IPS-18c (cell line): ENCODE results near the gene CCNF.
"Not testable (repeated sequence)": the region's sequence is repeated elsewhere in the genome, so short reads cannot be mapped to it uniquely, and the experiment has no call there.

Experiments used
- H3K4me3 ChIP-seq: 2 replicates; pipeline ENCODE4 v1.7.0; 2013; ENCODE audit warnings: low read depth, mild to moderate bottlenecking, low read length, moderate library complexity; ENCODE audit not compliant: insufficient read depth
- H3K9me3 ChIP-seq: one replicate; pipeline ENCODE4 v1.6.1; 2013; ENCODE audit warnings: mild to moderate bottlenecking, low read length, moderate library complexity; ENCODE audit not compliant: control insufficient read depth, insufficient read depth

Gene CCNF

DNA sequence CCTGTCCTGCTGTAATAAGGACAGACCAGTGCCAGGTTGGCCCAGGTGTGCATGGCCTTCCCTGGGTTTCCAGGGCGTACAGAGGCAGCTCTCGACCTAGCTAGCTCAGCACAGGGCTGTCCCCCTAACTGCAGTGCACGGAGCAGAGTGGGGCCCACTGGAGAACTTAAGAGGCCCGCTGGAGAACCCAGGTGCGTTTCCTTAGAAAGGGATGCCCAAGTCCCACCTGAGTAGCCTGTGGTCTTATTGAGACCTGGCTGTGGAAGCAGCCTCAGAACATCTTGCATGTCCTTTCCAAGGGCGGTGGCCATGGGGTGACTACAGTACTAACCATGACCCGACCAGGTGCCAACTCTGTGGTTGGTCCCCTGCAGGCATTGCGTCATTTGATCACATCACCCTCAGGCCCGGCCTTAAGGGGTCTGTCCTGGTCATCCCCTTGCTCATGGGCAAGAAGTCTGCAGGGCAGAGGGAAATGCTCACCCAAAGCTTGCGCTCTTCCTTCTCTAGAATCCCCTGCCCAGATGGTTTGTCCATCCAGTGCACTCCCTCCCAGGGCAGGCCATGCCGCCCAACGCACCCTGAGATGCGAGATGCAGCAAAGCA is 3.3 kb upstream of the CCNF start:
- H3K4me3 ChIP-seq, result no peak overlapping the region

DNA sequence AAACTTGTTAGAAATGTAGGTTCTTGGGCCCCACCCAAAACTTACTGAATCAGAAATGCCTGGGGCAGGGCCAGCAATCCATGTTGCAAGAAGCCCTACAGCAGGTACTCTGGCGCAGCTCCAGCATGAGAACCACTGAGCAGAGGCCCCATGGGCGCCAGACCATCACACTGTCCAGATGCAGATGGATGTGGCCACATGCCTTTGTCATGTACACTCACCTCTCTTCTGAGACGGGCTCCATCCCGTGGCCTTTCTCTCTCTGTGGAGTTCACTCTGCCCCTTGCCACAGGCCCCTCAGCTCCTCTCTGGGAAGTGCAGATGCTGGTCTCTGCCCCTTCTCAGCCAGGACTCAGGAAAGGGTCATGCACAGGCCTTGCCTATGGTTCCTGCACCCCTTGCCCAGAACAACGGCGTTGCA is 2.3 kb upstream of the CCNF start:
- peaks cover 3% of the 10 kb centered on the region for H3K9me3 ChIP-seq
- no peak overlapping the region for H3K4me3 ChIP-seq

More for the DNA sequence above, 3.3 kb upstream of the CCNF start:
- H3K9me3 ChIP-seq, result peaks cover 3% of the 10 kb centered on the region

DNA sequence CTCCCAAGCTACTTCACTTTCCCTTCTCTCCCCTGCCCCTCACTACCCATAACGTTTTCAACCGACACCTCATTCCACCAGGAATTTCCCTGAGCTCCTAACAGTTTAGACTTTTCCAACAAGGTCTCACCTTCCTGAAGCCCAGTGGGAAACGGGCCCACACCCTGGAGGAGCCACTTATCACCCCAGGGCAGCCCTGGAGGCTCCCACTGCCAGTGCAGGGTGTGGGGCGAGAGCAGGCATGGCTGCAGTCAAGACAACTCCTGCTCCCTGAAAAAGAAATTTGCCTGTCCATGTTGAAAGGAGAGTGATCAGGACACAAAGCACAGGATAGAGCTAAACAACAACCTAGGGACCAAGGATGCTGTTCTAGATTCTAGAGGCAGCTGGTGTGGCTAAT is 1.7 kb upstream of the CCNF start:
- Histone ChIP-seq H3K9me3 (peaks cover 3% of the 10 kb centered on the region), H3K4me3 (no peak overlapping the region)

- Histone ChIP-seq H3K4me3 (peak overlapping the region; percentile 71), H3K9me3 (peaks cover 3% of the 10 kb centered on the region)
These were observed 1.0 kb upstream of the CCNF start for GRCh38 chr16:2428051-2428783.

GRCh38 chr16:2428784-2429033 is 538 bp upstream of the CCNF start:
- Histone ChIP-seq H3K4me3 (peak overlapping the region; percentile 71), H3K9me3 (peaks cover 3% of the 10 kb centered on the region)

GRCh38 chr16:2429771-2430663 is 770 bp downstream of the CCNF start:
- Histone ChIP-seq H3K9me3 (peaks cover 3% of the 10 kb centered on the region), H3K4me3 (peak overlapping the region; percentile 80)

- H3K9me3 ChIP-seq, result peaks cover 3% of the 10 kb centered on the region
- H3K4me3 ChIP-seq, result no peak overlapping the region
These were observed 3.0 kb downstream of the CCNF start for GRCh38 chr16:2432286-2432685.

DNA sequence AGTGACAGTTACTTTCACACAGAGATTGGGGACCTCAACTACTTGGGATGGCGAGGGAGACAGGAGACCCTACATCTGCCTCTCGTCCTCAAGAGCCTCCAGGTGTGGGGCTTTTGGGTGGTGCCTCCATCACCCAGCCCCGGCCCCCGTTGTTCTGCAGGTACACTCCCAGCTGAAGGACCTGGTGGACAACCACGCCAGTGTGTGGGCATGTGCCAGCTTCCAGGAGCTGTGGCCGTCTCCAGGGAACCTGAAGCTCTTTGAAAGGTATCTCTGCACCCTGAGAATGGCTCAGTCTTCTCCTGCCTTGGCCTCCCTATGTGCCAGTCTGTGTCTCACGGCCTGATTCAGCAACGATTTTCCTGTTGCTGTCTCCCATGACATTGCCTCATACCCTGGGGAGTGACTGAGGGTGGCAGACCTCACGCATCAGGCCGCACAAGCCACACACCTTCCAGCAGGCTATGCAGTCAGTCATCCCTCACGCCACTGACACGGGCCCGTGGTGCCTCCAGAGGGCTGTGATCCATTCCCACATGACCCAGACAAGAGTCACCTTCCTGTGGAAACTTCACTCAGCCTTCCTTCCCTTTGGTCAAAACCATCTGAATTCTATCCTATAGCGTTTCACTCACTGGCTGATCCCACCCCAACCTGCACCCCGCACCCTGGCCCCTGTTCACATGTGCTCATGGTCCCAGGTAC is 3.7 kb downstream of the CCNF start:
- H3K4me3 ChIP-seq, result no peak overlapping the region
- H3K9me3 ChIP-seq, result peaks cover 3% of the 10 kb centered on the region

- not testable (repeated sequence) for H3K4me3 ChIP-seq, H3K9me3 ChIP-seq
These were observed 6.0 kb downstream of the CCNF start for GRCh38 chr16:2435236-2435635.

GRCh38 chr16:2436110-2436509 is 6.9 kb downstream of the CCNF start:
- no peak overlapping the region for H3K4me3 ChIP-seq

DNA sequence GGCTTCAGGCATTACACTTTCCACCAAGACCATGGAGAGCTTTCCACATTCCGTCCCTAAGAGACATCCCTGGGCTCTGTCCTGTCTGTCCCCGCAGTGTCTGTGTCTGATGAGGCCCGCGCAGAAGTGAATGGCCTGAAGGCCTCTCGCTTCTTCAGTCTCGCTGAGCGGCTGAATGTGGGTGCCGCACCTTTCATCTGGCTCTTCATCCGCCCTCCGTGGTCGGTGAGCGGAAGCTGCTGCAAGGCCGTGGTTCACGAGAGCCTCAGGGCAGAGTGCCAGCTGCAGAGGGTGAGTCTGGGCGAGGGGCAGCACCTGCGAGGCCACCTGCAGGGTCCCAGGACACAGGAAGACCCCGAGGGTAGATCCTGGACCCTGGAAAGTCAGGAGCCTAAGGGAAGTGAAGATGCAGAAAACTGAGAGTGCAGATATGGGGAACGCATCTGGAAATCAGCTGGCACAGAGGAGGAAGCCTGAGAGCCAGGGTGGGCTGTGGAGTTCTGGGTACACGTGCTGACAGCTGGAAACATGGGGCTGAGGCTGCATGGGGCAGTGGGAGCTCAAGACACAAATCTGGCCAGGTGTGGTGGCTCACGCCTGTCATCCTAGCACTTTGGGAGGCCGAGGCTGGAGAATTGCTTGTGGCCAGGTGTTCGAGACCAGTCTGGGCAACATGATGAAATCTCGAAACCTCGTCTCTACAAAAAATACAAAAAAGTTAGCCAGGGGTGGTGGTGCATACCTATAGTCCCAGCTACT is 8.0 kb downstream of the CCNF start:
- no peaks in the 10 kb centered on the region for H3K9me3 ChIP-seq
- no peak overlapping the region for H3K4me3 ChIP-seq

More at GRCh38 chr16:2436110-2436509, 6.9 kb downstream of the CCNF start:
- no peaks in the 10 kb centered on the region for H3K9me3 ChIP-seq

GRCh38 chr16:2438121-2438520 is 8.9 kb downstream of the CCNF start:
- H3K4me3 ChIP-seq, result no peak overlapping the region
- no peaks in the 10 kb centered on the region for H3K9me3 ChIP-seq

- no peak overlapping the region for H3K4me3 ChIP-seq
- H3K9me3 ChIP-seq, result no peaks in the 10 kb centered on the region
These were observed 10.4 kb downstream of the CCNF start for GRCh38 chr16:2439598-2439997.

- H3K4me3 ChIP-seq, H3K9me3 ChIP-seq: not testable (repeated sequence)
These were observed 12.0 kb downstream of the CCNF start for GRCh38 chr16:2441143-2441804.

DNA sequence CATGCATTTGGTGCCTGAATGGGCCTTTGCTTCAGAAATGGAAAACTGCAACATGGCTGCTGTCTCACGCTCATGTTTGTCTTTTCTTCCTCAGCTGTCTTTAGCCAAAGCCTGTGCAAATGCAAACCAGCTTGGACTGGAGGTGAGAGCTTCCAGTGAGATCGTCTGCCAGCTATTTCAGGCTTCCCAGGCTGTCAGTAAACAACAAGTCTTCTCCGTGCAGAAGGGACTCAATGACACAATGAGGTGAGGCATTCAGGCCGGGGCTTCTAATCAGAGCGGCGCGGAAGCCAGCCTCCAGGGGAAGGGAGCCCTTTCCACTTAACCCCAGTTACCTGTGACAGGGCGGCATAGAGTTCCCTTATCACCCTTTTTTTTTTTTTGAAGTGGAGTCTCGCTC is 14.3 kb downstream of the CCNF start:
- Histone ChIP-seq H3K4me3 (no peak overlapping the region), H3K9me3 (no peaks in the 10 kb centered on the region)

GRCh38 chr16:2447920-2448583 is 18.8 kb downstream of the CCNF start:
- H3K9me3 ChIP-seq, result no peaks in the 10 kb centered on the region
- no peak overlapping the region for H3K4me3 ChIP-seq
